Karpas-422 (cell line): Measurements from ENCODE around the gene F13A1. TPM values are rescaled to one million over a fixed set of nuclear protein-coding genes. Genes with fewer than 3 reads are reported as not detected.

ENCODE experiments used
- DNase-seq: peaks from one replicate; pipeline ENCODE4 v3.0.0-alpha.2; 2015
- H2AFZ ChIP-seq: fragments of 200-600 bp; sonication (generic); 2 replicates; pipeline ENCODE4 v1.6.1; 2014; ENCODE audit warnings: antibody characterized with exemption, low read length, mixed read lengths
- H3K27ac ChIP-seq: fragments of 200-600 bp; sonication (generic); 2 replicates; pipeline ENCODE4 v1.5.1; 2014; ENCODE audit warnings: mild to moderate bottlenecking, low read length, moderate library complexity
- H3K27me3 ChIP-seq: fragments of 200-600 bp; sonication (generic); 2 replicates; pipeline ENCODE4 v1.6.1; 2014; ENCODE audit warnings: low read length, mixed read lengths
- H3K36me3 ChIP-seq: fragments of 200-600 bp; sonication (generic); 2 replicates; pipeline ENCODE4 v1.6.1; 2014; ENCODE audit warnings: low read length, mixed read lengths; ENCODE audit not compliant: insufficient read depth
- H3K4me1 ChIP-seq: fragments of 200-600 bp; sonication (generic); 2 replicates; pipeline ENCODE4 v1.6.1; 2014; ENCODE audit warnings: mild to moderate bottlenecking, low read length, mixed read lengths
- H3K4me2 ChIP-seq: fragments of 200-600 bp; sonication (generic); 2 replicates; pipeline ENCODE4 v1.6.1; 2014; ENCODE audit warnings: low read length, low read depth, mild to moderate bottlenecking; ENCODE audit not compliant: poor library complexity, severe bottlenecking
- H3K4me3 ChIP-seq: fragments of 200-600 bp; sonication (generic); 2 replicates; pipeline ENCODE4 v1.5.1; 2014; ENCODE audit warnings: mild to moderate bottlenecking, antibody characterized with exemption, low read length, mixed read lengths
- H3K79me2 ChIP-seq: fragments of 200-600 bp; sonication (generic); 2 replicates; pipeline ENCODE4 v1.6.1; 2014; ENCODE audit warnings: mild to moderate bottlenecking, low read length, mixed read lengths
- H3K9ac ChIP-seq: fragments of 200-600 bp; sonication (generic); 2 replicates; pipeline ENCODE4 v1.6.0; 2014; ENCODE audit warnings: low read length
- H3K9me2 ChIP-seq: fragments of 200-600 bp; sonication (generic), shearing (Covaris generic); replicated peaks from 2 replicates; pipeline ENCODE4 v1.6.0; 2014; ENCODE audit warnings: mild to moderate bottlenecking, low read length, moderate library complexity; ENCODE audit not compliant: insufficient read depth
- H3K9me3 ChIP-seq: fragments of 300-700, 200-600 bp; sonication (generic); 2 replicates; pipeline ENCODE4 v1.6.1; 2014; ENCODE audit warnings: low read length, mixed read lengths
- H4K20me1 ChIP-seq: fragments of 200-600 bp; sonication (generic); 2 replicates; pipeline ENCODE4 v1.6.1; 2014; ENCODE audit warnings: mild to moderate bottlenecking, antibody characterized with exemption, low read length, low read depth; ENCODE audit not compliant: insufficient read depth
- total RNA-seq: library from RNA; depleted of rRNA; stranded (reverse); fragments of >200 nt; shearing (Covaris generic); gene quantifications from 2 replicates; pipeline ENCODE4 v1.2.3, GENCODE V29; 2014; ENCODE audit warnings: low replicate concordance

F13A1 gene
- total RNA-seq, 1 experiment from 2014 or later = 0.78 TPM

DNA sequence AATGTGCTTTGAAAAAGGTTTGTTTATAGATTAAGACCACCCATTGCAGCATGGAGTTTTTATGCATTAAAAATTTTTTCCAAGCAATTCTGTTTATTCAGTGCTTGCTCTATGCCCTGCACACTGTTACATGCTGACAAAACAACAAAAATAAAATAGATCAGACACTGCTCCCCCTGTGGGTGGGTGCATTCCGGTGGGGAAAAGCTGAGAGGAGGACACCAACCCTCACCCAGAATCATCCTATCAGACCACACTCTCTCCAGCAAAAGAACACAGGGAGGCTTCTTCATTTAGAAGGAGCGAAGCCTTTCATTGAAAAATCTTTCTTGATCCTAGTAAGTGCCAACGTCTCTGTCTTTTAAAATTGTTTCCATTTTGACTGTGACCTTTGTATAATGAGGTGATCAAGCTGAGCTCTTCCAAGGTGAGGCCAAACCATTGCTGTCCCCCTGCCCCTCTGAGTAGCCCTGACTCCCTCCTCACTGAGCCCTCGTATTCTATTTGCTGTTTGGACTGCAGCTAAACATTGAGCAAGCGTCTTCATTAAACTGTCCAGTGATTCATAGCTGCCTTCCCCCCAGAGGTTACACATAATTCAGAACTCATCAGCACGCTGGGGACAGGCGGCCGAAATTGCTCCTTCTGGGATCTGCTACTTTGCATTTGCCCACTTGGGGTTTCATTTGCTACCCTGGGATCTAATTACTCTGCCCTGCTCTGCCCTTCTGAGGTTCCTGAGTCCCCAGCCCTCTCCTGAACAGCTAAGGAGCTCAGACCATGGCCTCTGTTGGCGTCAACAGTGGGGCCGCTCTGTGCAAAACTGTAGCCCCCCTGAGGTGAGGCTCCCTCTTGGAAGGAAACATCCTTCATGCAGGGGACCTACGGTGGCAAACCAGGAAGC is 102.4 kb downstream of the F13A1 start:
- Histone ChIP-seq H3K9ac (peak overlapping the region; percentile 25; the same call in 1 of the 2 replicates), H3K36me3 (no peaks in the 10 kb centered on the region), H3K4me1 (peaks cover 47% of the 10 kb centered on the region), H4K20me1 (no peaks in the 10 kb centered on the region), H2AFZ (peak overlapping the region; percentile 22; the same call in 1 of the 2 replicates), H3K79me2 (no peaks in the 10 kb centered on the region), H3K4me3 (peak overlapping the region; percentile 16; the same call in 1 of the 2 replicates), H3K4me2 (peak overlapping the region; percentile 58), H3K9me3 (no peaks in the 10 kb centered on the region), H3K9me2 (no peaks in the 10 kb centered on the region), H3K27me3 (no peaks in the 10 kb centered on the region), H3K27ac (no peak overlapping the region)
- DNase-seq = peak; percentile 76

DNA sequence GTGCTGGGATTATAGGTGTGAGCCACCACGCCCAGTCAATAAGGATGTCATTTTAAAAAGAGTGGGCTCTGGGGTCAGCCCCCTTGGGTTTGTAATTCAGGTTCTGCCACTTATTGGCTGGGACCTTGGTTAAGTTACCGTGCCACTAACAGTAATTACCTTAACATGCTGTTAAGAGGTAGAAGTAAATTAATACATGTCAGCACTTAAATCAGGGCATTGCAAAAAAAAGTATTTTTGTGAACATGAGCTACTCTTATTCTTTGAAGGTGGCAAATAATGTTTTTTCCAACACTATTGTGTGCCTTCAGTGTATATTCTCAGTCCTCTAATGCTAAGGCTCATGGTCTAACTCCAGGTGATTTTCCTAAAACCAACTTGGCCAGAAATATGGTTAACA is 109.5 kb downstream of the F13A1 start:
- no peak overlapping the region for H3K4me2 ChIP-seq
- H3K36me3 ChIP-seq = no peaks in the 10 kb centered on the region

DNA sequence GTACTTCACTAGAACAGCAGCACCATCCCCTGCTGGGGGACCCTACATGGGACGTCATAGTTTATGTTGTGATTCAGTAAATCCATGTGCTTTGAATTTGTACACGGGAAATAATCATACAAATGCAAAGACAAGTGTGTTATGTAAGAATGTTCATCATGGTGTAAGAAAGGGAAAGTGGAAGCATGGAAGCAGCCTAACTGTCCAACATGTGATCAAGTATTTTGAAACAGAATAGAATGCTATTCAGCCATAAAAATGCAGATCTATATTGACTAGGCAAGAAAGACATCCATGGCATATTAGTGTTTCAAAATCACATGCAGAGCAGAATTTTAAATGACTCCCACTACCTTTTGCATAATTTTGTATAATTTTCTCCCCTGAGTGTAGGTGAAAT is 117.6 kb downstream of the F13A1 start:
- H3K36me3 ChIP-seq = no peaks in the 10 kb centered on the region
- no peak overlapping the region for H3K4me2 ChIP-seq
- H3K4me3 ChIP-seq = no peak overlapping the region
- peaks cover 4% of the 10 kb centered on the region; the same call in 1 of the 2 replicates for H3K27me3 ChIP-seq
- no peak for DNase-seq
- H3K9me3 ChIP-seq = peaks cover 5% of the 10 kb centered on the region
- H2AFZ ChIP-seq = no peak overlapping the region
- no peak overlapping the region for H3K9ac ChIP-seq
- no peaks in the 10 kb centered on the region for H3K9me2 ChIP-seq
- peaks cover 10% of the 10 kb centered on the region for H3K4me1 ChIP-seq
- no peak overlapping the region for H3K27ac ChIP-seq
- H4K20me1 ChIP-seq = no peaks in the 10 kb centered on the region
- no peaks in the 10 kb centered on the region for H3K79me2 ChIP-seq

More for the DNA sequence above, 109.5 kb downstream of the F13A1 start:
- Histone ChIP-seq H3K27me3 (peaks cover 4% of the 10 kb centered on the region; the same call in 1 of the 2 replicates), H4K20me1 (no peaks in the 10 kb centered on the region), H3K79me2 (no peaks in the 10 kb centered on the region), H3K9ac (no peak overlapping the region), H3K27ac (no peak overlapping the region), H3K9me2 (no peaks in the 10 kb centered on the region), H3K9me3 (peaks cover 12% of the 10 kb centered on the region), H2AFZ (no peak overlapping the region), H3K4me1 (no peaks in the 10 kb centered on the region), H3K4me3 (no peak overlapping the region)
- DNase-seq = no peak

GRCh38 chr6:6201200-6201599 is 119.3 kb downstream of the F13A1 start:
- H3K36me3 ChIP-seq = no peaks in the 10 kb centered on the region

GRCh38 chr6:6199678-6200077 is 120.8 kb downstream of the F13A1 start:
- DNase-seq = no peak
- Histone ChIP-seq H3K9me2 (no peaks in the 10 kb centered on the region), H3K9me3 (no peaks in the 10 kb centered on the region), H3K4me2 (no peak overlapping the region), H3K4me3 (no peak overlapping the region), H2AFZ (no peak overlapping the region), H3K4me1 (peaks cover 10% of the 10 kb centered on the region), H3K36me3 (no peaks in the 10 kb centered on the region), H3K27ac (no peak overlapping the region), H3K9ac (no peak overlapping the region), H3K27me3 (no peaks in the 10 kb centered on the region), H3K79me2 (no peaks in the 10 kb centered on the region), H4K20me1 (no peaks in the 10 kb centered on the region)

More at GRCh38 chr6:6201200-6201599, 119.3 kb downstream of the F13A1 start:
- no peak overlapping the region for H3K4me3 ChIP-seq
- no peak overlapping the region for H3K9ac ChIP-seq
- no peak overlapping the region for H3K27ac ChIP-seq
- no peaks in the 10 kb centered on the region for H4K20me1 ChIP-seq
- H3K9me3 ChIP-seq = no peaks in the 10 kb centered on the region
- H3K4me2 ChIP-seq = no peak overlapping the region
- H3K9me2 ChIP-seq = no peaks in the 10 kb centered on the region
- H3K27me3 ChIP-seq = no peaks in the 10 kb centered on the region
- DNase-seq = no peak
- no peak overlapping the region for H2AFZ ChIP-seq
- no peaks in the 10 kb centered on the region for H3K79me2 ChIP-seq
- H3K4me1 ChIP-seq = peaks cover 10% of the 10 kb centered on the region

- Histone ChIP-seq H3K79me2 (no peaks in the 10 kb centered on the region), H3K27me3 (no peaks in the 10 kb centered on the region)
Observed at GRCh38 chr6:6196762-6197161, 123.7 kb downstream of the F13A1 start.

DNA sequence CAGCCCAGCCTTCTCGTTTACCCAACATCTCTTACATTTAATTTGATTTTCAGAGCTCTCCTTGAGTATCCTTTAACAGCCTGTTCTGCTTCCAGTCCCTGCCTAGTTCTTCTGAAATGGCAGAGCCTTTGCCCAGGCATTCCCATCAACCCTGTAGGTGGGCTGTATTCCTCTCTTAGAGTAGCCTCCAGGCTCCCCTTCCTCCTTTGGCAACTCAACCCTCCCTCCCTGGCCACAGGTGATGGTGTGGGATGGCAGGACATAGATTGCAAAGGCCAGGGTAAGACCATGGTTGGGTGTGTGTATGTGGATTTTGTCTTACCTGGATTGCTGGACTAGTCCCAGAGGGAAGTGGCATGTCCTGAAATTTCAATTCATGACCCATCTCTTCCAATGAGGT is 125.4 kb downstream of the F13A1 start:
- H3K9ac ChIP-seq = no peak overlapping the region
- H3K9me3 ChIP-seq = no peaks in the 10 kb centered on the region
- no peak overlapping the region for H3K4me3 ChIP-seq
- no peak overlapping the region for H3K27ac ChIP-seq
- H4K20me1 ChIP-seq = no peaks in the 10 kb centered on the region
- no peaks in the 10 kb centered on the region for H3K79me2 ChIP-seq
- H3K4me1 ChIP-seq = no peaks in the 10 kb centered on the region
- no peak overlapping the region for H2AFZ ChIP-seq
- no peak overlapping the region for H3K4me2 ChIP-seq
- no peak for DNase-seq
- H3K9me2 ChIP-seq = no peaks in the 10 kb centered on the region
- no peaks in the 10 kb centered on the region for H3K36me3 ChIP-seq
- no peaks in the 10 kb centered on the region for H3K27me3 ChIP-seq

More at GRCh38 chr6:6196762-6197161, 123.7 kb downstream of the F13A1 start:
- Histone ChIP-seq H3K36me3 (no peaks in the 10 kb centered on the region), H3K27ac (no peak overlapping the region), H3K4me2 (no peak overlapping the region), H3K9me3 (no peaks in the 10 kb centered on the region), H3K4me3 (no peak overlapping the region), H3K4me1 (no peaks in the 10 kb centered on the region), H4K20me1 (no peaks in the 10 kb centered on the region), H3K9me2 (no peaks in the 10 kb centered on the region), H3K9ac (no peak overlapping the region), H2AFZ (no peak overlapping the region)
- DNase-seq = no peak

- Histone ChIP-seq H3K27ac (no peak overlapping the region), H3K36me3 (no peaks in the 10 kb centered on the region), H3K79me2 (no peaks in the 10 kb centered on the region), H3K4me2 (no peak overlapping the region), H3K4me1 (no peaks in the 10 kb centered on the region), H2AFZ (no peak overlapping the region), H4K20me1 (no peaks in the 10 kb centered on the region), H3K4me3 (no peak overlapping the region), H3K9ac (no peak overlapping the region), H3K9me2 (no peaks in the 10 kb centered on the region), H3K27me3 (no peaks in the 10 kb centered on the region), H3K9me3 (no peaks in the 10 kb centered on the region)
- no peak for DNase-seq
Observed at GRCh38 chr6:6193221-6193745, 127.2 kb downstream of the F13A1 start.
